Activated gamma-delta T cell treated with anti-CD3 and anti-CD28 coated beads, Interleukin-2, amount 50 U/mL, for 16 hours (primary cell): ENCODE measurements around the gene PLIN4.
"Not testable (repeated sequence)": the region's sequence is repeated elsewhere in the genome, so short reads cannot be mapped to it uniquely, and the experiment has no call there.

ENCODE experiments used
- DNase-seq: peaks from one replicate; pipeline ENCODE4 v3.0.0-alpha.2; 2020; ENCODE audit warnings: low read depth

Gene PLIN4, protein sequence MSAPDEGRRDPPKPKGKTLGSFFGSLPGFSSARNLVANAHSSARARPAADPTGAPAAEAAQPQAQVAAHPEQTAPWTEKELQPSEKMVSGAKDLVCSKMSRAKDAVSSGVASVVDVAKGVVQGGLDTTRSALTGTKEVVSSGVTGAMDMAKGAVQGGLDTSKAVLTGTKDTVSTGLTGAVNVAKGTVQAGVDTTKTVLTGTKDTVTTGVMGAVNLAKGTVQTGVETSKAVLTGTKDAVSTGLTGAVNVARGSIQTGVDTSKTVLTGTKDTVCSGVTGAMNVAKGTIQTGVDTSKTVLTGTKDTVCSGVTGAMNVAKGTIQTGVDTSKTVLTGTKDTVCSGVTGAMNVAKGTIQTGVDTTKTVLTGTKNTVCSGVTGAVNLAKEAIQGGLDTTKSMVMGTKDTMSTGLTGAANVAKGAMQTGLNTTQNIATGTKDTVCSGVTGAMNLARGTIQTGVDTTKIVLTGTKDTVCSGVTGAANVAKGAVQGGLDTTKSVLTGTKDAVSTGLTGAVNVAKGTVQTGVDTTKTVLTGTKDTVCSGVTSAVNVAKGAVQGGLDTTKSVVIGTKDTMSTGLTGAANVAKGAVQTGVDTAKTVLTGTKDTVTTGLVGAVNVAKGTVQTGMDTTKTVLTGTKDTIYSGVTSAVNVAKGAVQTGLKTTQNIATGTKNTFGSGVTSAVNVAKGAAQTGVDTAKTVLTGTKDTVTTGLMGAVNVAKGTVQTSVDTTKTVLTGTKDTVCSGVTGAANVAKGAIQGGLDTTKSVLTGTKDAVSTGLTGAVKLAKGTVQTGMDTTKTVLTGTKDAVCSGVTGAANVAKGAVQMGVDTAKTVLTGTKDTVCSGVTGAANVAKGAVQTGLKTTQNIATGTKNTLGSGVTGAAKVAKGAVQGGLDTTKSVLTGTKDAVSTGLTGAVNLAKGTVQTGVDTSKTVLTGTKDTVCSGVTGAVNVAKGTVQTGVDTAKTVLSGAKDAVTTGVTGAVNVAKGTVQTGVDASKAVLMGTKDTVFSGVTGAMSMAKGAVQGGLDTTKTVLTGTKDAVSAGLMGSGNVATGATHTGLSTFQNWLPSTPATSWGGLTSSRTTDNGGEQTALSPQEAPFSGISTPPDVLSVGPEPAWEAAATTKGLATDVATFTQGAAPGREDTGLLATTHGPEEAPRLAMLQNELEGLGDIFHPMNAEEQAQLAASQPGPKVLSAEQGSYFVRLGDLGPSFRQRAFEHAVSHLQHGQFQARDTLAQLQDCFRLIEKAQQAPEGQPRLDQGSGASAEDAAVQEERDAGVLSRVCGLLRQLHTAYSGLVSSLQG (N-terminal part only)

DNA sequence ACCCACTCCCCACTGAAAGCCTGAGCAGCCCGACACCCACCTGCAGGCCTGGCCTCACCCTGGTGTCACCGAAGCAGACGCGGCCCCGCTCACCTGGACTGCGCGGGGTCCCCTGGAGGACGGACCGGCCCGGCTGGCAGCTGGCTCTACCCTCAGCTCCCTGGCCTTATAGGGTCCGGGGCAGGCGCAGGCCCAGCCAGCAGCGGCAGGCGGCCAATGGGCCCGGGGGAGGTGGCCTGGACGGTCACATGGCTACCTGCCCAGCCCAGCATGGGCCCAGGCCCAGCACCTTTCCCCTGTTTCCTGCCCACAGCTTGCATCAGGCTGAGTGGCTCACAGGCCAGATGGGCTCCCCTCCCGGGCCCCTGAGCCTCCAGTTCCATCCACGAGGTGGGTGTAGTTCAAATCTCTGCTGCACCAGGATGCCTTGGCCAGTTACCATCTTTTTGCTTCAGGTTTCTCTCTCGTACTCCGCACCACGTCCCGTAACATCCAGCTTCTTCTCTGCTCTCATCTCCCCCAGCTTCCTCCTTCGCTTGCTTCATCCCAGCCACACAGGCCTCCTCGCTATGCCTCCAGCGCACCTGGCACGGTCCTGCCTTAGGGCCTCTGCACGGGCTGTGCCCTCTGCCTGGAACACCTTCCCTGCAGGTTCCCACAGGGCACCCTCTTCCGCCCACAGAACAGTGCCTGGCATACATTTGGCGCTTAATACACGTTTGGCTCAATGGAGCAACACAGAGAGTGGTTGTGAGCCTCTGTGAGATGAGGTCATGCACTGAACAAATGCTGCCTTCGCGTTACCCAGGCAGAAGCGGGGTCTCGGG lies at the start of gene PLIN4:
Gene PLIN4, minus strand, starts transcription at position 142 of the 827 bp plus-strand sequence. CDS start 214 bp downstream, outside the sequence.
- no peak for DNase-seq

DNA sequence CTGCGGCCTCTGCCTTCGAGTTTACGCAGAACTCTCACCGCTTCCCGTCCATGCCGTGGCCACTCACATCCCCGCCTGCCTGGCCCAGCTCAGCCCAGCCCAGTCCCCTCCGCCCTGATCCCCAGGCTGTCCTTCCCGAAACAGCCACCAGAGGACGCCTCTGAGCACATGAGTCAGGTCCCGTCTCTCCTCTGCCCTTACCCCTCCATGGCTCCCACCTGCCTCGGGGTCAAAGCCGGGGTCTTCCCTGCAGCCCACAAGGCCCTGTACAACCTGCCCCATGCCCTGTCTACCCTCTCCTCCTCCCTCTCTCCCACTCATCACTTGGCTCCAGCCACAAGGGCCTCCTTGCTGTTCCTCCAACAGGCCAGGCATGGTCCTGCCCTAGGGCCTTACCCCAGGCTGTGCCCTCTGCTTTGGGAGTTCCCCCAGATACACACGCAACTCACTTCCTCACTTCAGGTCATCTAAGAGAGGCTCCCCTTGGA lies 49.3 kb upstream of the PLIN4 start:
- DNase-seq, result peak; percentile 32

DNA sequence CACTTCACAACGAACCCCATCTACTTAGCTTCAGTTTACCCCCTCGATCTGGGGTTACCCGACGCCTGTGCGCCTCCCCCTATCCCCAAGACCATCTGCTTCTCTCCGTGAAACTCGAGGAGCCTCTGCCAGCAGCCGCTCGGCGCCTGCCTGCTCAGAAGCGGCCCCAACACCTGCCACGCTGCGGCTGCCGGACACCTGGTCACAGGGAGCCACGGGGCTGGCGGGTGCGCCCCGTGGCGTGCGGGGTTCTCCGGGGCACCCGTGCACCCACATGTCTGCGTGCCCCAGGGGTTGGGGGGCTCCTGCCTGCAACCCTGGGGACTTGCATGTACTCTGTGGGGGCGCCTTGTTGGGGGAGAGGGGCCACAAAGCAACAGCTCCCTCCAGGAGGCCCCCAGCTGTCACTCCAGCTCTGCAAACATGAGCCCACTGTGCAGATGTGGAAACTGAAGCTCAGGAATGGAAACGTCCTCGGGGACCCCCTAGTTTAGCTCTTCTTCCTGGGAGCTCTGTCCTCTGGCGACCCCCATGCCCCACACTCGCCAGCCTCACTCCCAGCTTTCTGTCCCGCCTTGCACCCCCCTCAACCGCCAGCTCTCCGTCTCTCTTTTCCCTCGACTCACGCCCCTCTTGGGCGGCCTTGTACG lies 48.2 kb upstream of the PLIN4 start:
- DNase-seq, result no peak

DNA sequence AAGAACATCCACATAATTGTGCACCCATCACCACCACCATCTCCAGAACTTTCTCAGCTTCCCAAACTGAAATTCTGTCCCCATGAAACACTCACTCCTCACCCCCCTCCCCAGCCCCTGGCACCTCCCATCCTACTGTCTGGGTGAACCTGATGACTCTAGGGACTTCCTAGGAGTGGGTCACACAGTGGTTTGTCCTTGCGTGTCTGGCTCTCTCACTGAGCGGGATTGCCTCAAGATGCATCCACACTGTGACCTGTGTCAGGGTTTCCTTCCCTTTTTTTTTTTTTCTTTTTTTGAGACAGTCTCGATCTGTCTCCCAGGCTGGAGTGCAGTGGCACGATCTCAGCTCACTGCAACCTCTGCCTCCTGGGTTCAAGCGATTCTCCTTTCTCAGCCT lies 45.3 kb upstream of the PLIN4 start:
- DNase-seq, result not testable (repeated sequence)

DNA sequence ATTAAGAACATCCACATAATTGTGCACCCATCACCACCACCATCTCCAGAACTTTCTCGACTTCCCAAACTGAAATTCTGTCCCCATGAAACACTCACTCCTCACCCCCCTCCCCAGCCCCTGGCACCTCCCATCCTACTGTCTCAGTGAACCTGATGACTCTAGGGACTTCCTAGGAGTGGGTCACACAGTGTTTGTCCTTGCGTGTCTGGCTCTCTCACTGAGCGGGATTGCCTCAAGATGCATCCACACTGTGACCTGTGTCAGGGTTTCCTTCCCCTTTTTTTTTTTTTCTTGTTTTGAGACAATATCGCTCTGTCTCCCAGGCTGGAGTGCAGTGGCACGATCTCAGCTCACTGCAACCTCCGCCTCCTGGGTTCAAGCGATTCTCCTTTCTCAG lies 43.8 kb upstream of the PLIN4 start:
- DNase-seq, result not testable (repeated sequence)

DNA sequence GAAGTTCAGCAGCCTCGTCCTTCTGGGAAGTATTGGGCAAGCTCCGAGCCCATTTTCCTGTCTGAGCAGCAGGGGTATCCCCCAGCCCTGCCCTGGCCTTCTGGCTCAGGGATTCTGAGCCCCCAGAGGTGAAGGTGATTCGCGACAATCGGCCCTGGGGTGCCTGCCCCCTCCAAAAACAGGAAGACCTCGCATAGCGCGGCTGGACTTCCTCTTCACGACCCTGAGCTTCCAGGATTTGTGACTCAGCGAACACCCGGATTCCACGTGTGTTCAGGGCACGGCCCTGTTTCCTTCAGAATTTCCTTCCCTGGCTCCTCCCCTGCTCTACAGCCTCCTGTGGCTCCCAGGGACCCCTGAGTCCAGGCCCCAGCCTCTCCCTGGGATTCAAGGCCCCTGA lies 41.3 kb upstream of the PLIN4 start, which contains the start of gene SEMA6B:
Gene SEMA6B, minus strand, starts transcription at position 116 of the 400 bp plus-strand sequence. CDS start 1,227 bp downstream, outside the sequence.
- DNase-seq, result no peak

DNA sequence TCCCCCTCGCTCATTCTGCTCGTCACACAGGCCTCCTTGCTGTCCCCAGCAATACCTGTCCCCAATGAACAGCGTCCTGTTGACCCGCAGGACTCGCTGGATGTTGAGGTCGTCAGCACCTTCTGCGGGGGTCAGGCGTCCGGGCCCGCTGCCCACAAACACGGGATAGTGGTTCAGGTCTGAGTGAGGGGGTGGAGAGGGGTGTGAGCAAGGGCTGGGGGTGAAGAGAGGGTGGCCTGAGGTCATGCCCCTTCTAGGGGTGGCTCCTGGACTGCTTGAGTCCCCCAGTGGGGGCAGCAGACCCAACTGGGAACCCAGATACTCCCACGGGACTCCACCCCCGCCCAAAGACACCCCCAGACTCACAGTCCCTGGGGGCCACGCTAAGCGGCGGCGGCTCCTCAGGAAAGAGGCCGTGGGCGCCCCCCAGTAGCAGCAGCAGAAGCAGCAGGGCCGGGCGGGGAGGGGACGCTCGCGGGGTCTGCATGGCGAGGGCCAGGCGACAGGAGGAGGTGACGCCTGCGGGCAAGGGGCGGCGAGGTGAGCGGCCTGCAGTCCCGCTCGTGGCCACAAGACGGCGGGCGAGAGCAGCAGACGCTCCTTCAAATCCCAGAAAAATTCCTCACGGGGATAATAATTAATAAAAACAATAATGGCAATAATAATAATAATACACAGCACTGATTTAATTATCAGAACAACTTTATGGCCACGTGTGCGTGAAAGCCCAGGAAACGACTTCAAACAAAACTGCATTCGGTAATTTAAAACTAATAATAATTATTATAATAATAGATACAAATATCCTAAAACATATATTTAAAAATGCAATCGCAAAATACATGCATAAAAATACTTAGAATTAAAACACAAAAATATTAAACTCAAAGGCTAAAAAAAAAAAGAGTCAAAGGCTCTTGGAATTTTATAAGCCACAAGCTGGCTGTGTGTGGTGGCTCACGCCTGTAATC lies 40.0 kb upstream of the PLIN4 start:
- DNase-seq, result no peak

DNA sequence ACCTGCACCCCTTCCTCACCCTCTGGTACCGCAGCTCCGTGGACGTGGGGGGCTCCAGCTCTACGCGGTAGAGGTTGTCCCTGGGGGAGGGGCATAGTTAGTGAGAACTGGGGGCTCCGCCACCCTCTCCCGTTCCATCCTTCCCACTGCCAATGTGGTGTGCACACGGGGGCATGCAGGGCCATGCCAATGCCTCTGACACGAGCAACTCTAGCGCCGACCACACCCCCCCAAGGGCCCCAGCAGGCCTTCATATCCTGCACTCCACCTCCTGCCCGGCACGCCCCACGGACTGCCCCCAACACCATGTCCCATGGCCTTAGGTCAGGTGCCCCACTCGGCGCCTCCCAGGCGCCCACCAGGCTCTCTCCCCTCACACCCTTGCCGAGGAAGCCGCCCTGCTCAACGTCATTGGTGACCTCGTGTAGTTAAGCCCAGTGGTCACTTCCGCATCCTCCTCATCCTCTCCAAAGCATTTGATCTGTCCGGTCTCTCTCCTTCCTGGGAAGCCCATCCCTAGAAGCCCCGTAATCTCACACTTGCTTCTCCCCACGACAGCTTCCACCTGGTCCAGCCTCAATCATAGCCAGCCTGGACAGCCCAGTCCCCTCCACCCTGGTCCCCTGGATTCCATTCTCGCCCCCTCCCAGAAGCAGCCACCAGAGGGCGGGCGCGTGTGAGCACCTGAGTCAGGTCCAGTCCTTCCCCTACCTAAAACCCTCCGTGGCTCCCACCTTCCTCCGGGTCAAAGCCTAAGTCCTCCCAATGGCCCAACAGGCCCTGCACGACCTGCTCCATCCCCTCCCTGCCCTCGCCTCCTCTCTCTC lies 39.1 kb upstream of the PLIN4 start:
- no peak for DNase-seq

DNA sequence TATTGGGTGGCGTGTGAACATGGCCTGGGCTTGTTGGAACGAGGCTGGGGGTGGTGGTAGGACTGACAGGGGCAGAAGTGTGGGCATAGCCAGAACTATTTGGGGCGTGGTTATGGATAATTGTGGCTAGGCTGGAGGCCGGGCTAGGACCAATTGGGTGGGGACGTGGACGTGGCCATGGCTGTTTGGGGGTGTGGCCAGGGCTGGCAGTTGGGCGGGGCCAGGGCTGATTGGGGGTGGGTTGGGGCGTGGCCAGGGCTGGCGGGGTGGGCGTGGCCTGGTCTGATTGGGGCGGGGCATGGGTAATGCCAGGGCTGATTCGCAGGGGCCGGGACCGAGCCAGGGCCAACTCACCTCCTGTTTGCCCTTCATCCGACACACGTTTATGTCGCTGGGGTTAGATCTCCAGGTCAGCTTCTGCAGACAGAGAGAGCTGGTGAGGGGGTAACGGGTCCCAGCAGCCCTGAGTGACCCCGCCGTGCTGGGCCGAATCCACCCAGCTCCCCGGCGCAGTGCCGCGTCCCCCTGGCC lies 38.4 kb upstream of the PLIN4 start:
- no peak for DNase-seq

DNA sequence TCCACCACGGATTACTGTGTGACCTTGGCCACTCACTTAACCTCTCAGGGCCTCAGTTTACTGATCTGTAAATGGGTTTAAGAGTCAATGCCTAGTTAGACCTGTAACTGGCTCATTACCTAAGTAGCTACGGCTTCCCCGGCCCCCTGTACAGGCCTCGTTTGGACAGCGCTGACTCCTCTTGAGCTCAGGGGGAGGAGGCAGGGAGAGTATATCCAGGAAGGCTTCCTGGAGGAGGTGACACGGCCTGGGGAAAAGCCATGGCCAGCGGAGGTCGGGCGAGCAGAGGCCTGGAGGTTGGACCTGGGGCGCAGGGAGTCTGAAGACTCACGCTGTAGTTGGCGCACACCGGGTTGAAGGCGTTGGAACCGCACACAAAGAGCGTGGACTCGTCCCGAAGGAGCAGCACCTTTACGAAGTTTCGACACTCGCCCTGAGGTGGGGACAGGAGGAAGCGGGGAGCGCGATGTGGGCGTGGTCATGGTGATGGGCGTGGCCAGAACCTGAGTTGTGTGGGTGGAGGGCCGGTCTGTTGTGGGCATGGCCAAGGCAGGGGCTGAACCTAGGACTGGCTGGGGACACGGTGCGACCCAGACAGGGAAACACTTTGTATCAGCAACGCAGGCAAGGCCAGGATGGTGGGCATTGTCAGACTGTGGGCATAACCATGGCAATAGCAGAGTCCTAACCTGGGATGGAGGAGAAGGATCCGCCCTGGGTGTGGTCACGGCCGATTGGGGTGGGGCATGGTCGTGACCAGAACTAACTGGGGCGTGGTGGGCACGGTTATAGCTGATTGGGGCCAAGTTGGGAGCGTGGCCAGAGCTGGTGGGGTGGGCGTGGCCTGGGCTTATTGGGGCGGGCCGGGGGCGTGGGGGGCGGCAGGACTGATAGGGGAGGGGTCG lies 37.6 kb upstream of the PLIN4 start:
- no peak for DNase-seq

DNA sequence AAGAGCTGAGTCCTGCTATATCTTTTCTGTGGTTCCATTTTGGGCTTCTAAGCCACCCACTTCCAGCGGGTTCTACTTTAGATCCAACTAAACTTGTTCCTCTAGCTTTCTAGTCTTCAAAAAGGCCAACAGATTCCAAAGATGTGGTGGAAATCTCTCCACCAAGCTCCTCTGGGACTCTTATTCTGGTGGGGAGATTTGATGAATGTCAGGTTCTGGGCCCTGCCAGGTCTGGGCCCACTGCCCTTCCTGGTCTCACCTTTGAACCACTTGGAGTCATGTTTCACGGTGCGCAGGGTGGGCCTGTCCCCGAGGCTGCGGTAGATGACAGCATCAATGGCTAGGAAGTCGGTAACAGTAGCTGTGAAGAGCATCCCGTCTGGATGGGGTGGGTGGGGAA lies 36.4 kb upstream of the PLIN4 start:
- no peak for DNase-seq

DNA sequence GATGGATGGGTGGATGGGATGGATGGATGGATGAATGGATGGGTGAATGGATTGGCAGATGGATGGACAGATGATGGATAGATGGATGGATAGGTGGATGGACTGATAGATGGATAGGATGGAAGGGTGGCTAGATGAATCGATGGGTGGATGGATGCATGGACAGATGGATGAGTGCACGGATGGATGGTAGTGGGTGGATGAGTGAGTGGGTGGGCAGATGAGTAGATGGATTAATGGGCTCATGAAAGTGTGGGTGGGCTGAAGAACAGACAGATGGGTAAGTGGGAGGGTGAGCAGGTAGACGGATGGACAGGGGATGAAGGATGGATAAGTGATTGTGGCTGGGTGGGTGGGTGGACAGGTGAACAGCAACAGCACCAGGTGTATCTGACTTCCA lies 35.5 kb upstream of the PLIN4 start:
- DNase-seq, result no peak

DNA sequence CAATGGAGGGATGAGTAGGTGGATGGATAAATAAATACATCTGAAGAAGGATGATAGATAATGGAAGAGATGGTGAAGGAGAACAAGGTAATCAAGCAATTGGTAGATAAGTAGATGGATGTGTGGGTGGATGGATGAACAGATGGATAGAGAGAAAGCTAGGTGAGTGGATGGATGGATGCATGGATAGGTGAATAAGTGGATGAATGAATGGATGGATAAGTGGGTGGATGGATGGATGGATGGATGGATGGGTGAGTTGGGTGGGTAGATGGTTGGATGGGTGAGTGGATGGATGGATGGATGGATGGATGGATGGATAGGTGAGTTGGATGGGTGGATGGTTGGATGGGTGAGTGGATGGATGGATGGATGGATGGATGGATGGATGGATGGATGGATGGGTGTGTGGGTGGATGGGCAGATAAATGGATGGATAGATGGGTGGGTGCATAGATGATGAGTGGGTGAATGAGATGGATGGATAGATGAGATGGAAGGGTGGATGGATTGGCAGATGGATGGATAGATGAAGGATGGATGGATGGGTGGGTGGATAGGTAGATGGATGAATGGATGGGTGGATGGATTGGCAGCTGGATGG lies 34.9 kb upstream of the PLIN4 start:
- DNase-seq, result no peak

DNA sequence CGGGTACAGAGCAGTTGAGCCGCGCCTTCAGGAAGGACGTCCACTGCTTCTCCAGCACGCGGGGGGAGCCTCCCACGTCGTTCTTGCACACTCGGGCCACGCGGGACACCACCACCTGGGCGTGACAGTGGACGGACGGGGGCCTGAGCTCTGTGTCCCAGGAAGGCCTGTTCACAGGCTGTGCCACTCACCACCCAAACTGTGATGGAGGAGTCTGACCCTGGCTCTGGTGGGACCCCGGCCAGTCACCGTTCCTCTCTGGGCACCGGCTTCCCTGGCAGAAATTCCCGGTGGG lies 34.2 kb upstream of the PLIN4 start:
- DNase-seq, result no peak

DNA sequence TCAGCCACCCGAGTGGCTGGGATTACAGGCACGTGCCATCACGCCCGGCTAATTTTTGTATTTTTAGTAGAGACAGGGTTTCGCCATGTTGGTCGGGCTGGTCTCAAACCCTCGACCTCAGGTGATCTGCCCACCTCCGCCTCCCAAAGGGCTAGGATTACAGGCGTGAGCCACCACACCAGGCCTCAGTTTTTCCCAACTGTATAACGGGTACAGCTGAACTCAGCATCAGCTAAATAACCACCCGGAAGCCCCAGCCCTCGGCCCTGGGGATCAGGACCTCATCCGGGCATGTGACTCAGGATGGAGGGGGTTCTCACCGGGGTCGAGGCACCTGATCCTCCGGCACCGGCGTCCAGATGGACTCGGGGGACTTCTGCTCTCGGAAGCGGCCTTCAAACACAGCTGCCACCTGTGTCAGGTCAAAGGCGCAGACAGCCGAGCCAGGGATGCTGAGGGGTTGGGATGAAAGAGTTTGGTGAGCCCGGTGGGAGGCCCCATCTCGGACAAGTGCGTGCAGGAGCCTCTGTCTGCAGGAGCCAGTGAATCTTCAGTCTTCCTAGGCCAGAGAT lies 32.3 kb upstream of the PLIN4 start:
- DNase-seq, result no peak

DNA sequence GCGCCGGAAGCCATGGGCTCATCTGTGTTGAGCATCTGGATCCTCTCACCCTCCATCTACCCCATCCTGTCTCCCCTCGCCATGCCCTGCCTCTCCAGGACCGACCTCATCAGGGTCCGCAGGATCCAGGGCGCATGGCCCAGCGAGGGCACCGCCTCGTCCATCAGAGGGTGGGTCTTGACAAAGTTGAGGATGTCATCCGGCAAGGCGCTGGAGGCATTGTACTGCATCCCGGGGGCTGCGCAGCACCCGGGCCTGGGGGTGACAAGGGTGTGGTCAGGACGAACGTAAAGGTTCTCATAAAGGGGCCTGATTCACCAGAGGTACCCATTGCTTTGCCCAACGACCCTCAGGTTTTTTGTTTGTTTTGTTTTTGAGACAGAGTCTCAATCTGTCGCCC lies 31.7 kb upstream of the PLIN4 start:
- DNase-seq, result no peak

DNA sequence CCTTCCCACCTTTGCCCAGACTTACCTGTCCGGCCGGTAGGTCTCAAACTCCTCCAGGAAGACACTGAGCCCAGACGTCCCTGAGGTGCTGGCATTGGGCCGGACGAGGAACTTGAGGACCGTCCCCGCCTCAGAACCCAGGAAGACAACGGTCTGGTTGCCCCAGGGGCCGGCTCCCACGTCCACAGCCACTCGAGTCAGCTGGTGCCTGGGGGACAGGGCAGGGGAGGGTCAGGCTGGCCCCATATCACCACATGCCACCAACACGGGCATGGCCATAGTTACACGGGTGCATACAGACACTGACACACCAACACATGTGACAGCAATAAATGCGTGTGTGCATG lies 29.9 kb upstream of the PLIN4 start:
- no peak for DNase-seq
